Measurements from ENCODE around the gene HYOU1. TPM values are rescaled to one million over a fixed set of nuclear protein-coding genes. Genes with fewer than 3 reads are reported as not detected.

The HYOU1 gene
- total and polyA plus RNA-seq, 2 of the 8 experiments (the other 6 are each of a cell fraction or from before 2014, with no cell fraction given), result 239 to 295 TPM

- TF ChIP-seq CHD7 (IDR thresholded peaks at IDR 0.05; ENCODE audit: insufficient replicate concordance, low read length) (no peak), BACH1 (IDR thresholded peaks at IDR 0.05; ENCODE audit: low read length) (no peak), HDAC2 (IDR thresholded peaks at IDR 0.05; ENCODE audit: borderline replicate concordance in 1 of 2, low read depth in 2 of 2, low read length in 2 of 2) (no peak), CBX5 (IDR thresholded peaks at IDR 0.05; ENCODE audit: low read depth, low read length) (no peak), SIN3A (conservative IDR thresholded peaks at IDR 0.05 in 1 of 2, IDR thresholded peaks at IDR 0.05 in 1 of 2; ENCODE audit: low read depth in 1 of 2, low read length in 2 of 2) (peak; percentile 23 to 90; a peak in 3 of 4 replicates), CEBPB (IDR thresholded peaks at IDR 0.05; ENCODE audit: low read depth, low read length) (no peak), EP300 (IDR thresholded peaks at IDR 0.05; ENCODE audit: borderline replicate concordance in 1 of 2, low read depth in 2 of 2, low read length in 2 of 2) (peak in 1 of 2 experiments; percentile 22; a peak in 1 of 3 replicates), ZNF274 (IDR thresholded peaks at IDR 0.05; ENCODE audit: borderline replicate concordance, extremely low read depth, low read length) (no peak), POU5F1 (IDR thresholded peaks at IDR 0.05; ENCODE audit: low read depth, low read length) (no peak)
Observed at GRCh38 chr11:119018074-119018938, 38.7 kb downstream of the HYOU1 start, which contains the start of the genes RPS25 and TRAPPC4 (continued).

All from H1 (cell line).